OCI-M2 (cell line): ENCODE results near the gene MGAT3.
"Not testable (repeated sequence)": the region's sequence is repeated elsewhere in the genome, so short reads cannot be mapped to it uniquely, and the experiment has no call there.

Source experiments
- DNase-seq: peaks from one replicate; lab custom pipeline; 2025; ENCODE audit not compliant: unreplicated experiment; lab: John Stamatoyannopoulos, UW

The MGAT3 gene

DNA sequence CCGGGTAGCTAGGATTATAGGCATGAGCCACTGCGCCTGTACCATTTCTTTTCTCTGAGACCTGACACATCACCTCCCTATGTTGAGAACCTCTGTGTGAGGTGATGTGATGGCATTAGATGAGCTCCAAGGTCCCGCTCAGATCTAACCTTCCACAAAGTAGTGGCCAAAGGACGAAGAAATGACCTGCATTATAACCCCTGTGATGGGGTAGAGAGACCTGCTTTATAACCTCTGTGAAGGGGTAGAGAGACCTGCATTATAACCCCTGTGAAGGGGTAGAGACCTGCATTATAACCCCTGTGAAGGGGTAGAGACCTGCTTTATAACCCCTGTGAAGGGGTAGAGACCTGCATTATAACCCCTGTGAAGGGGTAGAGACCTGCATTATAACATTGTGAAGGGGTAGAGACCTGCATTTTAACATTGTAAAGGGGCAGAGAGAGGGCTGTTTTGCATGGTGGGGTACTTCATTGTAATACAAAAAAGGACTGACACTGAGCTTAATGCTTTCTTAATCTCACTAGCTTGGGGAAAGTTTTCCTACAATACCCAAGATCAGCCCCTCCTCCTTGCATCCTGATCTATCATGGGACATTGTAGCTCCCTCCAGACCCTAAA, 53.8 kb downstream of the MGAT3 start:
- DNase-seq = no peak

- no peak for DNase-seq
Observed at GRCh38 chr22:39511226-39511625, 54.4 kb downstream of the MGAT3 start.

DNA sequence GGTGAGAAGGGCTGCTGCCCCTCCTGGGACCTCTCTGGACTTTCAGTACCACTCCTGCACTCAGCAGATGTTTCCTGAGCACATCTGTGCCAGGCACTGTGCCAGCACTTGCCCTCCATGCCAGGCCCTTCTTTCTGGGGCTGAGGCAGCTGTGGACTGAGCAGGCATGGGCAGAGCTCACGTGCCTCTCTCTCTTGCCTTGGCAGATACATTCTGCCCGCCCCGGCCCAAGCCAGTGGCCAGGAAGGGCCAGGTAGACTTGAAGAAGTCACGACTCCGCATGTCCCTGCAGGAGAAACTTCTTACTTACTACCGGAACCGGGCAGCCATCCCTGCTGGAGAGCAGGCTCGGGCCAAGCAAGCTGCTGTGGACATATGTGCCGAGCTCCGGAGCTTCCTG, 55.2 kb downstream of the MGAT3 start:
- no peak for DNase-seq

DNA sequence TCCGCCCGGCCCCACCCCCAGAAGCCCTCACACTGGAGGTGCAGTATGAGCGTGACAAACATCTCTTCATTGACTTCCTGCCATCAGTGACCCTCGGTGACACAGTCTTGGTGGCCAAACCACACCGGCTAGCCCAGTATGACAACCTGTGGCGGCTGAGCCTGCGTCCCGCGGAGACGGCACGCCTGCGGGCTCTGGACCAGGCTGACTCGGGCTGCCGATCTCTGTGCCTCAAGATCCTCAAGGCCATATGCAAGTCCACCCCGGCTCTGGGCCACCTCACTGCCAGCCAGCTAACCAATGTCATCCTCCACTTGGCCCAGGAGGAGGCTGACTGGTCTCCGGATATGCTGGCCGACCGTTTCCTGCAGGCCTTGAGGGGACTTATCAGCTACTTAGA, 57.0 kb downstream of the MGAT3 start:
- no peak for DNase-seq

DNA sequence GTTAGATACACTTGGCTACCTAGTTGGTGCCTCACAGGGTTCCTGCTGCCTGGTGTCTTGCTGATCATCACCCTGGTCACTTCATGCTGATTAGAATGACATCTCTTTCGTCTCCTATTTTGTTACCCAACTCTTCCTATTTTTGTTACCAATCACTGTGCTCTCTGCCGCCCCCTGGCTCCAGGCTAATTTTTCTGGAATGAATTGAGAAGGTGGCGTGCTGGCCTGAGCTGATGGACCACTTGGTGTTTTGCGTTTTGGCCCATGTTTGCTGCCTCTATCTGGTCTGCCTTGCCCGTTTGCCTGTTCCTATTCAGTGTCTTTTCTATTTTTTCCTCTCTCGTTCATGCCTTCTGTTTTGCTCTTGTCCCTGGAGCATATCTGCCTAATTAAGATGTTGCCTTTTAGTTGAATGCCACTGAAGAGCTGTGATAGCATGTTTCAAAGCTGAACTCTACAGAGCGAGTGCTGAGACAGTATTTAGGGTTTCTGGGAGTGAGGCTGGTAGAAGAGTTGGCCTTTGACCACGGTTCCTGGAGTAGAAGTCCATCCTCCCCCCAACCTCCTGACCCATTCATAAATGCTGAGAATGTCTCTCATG, 57.7 kb downstream of the MGAT3 start:
- DNase-seq = no peak

- DNase-seq = no peak
Observed at GRCh38 chr22:39515266-39516050, 58.6 kb downstream of the MGAT3 start.

GRCh38 chr22:39517470-39517869, 60.7 kb downstream of the MGAT3 start:
- DNase-seq = no peak

DNA sequence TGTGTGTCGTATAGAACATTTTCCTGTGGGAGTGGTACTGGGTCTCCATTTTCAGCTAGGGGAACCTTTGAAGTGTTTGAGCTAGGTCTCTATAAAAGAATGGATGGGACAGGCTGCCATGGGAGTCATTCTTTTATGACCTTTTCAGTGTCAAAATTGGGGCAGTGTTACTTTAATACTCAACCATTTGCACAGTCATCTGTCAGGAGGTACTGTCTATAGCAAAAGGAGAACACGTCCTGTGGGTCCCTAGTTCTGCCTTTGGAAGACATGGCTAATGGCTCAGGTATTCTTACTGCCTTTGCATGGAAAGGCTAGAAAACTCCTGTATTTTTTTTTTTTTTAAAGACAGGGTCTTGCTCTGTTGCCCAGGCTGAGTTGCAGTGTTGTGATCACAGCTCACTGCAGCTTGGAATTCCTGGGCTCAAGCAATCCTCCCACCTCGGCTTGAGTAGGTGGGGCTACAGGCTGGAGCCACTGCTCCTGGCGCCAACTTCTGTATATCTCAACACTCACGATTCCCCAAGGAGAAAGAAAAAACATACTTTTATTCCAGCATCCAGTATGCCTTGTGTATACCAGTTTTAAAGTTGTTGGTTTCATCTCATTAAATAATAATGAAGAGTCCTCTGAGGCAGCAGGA, 61.5 kb downstream of the MGAT3 start:
- no peak for DNase-seq

DNA sequence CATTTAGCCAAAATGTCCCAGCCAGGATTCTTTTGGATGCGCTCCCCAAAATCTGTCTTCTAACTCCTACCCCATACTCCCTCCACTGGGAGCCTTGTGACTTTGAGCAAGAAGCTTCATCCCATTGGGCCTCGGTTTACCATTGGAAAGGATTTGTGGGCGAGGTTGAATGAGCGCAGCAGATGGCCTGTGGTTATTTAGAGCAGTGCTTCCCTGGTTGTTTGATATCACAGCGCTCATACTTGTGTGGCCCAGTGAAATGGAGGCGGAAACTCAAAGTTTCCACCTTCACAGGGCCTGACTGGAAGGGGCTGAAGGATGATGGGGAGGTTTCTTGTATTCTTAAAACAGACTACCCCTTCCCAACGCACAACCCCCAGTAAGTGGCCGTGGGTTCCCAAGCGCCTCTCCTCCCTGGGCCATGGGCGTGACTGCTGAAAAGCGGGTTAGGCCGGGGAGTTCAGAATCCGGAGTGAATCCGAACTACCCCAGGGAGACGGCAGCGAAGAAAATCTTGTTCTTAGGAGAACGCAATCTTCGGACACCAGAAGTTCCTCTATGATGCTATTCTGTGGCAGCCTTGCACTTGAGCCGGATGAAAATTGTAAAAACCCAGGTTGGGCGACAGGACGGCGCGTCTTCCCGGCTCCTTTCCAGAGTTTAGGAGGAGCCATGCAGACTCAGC, 62.3 kb downstream of the MGAT3 start:
- DNase-seq = no peak

GRCh38 chr22:39519681-39520225, 62.9 kb downstream of the MGAT3 start:
- DNase-seq = peak; percentile 81

DNA sequence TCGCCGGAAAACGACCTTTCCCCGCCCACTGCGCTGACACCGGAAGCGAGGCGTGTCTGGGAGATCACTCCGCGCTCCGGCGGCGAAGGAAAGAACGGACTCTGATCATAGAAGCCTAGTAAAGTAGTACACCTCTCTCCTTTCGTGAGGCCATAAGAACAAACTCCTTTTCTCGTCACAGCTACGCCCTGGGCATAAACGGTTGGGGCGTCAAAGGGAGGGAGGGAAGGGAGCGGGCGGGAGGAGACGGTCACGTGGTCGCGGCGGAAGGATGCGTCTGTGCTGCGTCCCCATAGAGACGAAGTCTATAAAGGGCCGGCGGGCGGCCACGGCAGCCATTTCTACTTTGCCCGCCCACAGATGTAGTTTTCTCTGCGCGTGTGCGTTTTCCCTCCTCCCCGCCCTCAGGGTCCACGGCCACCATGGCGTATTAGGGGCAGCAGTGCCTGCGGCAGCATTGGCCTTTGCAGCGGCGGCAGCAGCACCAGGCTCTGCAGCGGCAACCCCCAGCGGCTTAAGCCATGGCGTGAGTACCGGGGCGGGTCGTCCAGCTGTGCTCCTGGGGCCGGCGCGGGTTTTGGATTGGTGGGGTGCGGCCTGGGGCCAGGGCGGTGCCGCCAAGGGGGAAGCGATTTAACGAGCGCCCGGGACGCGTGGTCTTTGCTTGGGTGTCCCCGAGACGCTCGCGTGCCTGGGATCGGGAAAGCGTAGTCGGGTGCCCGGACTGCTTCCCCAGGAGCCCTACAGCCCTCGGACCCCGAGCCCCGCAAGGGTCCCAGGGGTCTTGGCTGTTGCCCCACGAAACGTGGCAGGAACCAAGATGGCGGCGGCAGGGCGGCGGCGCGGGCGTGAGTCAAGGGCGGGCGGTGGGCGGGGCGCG, 63.7 kb downstream of the MGAT3 start, which contains the start of gene ATF4:
Gene ATF4, plus strand, starts transcription at position 337 of the 880 bp plus-strand sequence. CDS start 884 bp downstream, outside the sequence.
- no peak for DNase-seq

DNA sequence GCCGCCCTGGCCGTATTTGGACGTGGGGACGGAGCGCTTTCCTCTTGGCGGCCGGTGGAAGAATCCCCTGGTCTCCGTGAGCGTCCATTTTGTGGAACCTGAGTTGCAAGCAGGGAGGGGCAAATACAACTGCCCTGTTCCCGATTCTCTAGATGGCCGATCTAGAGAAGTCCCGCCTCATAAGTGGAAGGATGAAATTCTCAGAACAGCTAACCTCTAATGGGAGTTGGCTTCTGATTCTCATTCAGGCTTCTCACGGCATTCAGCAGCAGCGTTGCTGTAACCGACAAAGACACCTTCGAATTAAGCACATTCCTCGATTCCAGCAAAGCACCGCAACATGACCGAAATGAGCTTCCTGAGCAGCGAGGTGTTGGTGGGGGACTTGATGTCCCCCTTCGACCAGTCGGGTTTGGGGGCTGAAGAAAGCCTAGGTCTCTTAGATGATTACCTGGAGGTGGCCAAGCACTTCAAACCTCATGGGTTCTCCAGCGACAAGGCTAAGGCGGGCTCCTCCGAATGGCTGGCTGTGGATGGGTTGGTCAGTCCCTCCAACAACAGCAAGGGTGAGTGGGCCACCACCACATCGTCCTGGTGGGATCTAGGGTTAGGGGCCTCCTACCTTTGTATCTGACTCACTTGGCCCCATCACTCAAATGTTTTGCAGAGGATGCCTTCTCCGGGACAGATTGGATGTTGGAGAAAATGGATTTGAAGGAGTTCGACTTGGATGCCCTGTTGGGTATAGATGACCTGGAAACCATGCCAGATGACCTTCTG, 64.5 kb downstream of the MGAT3 start:
- DNase-seq = not testable (repeated sequence)

DNA sequence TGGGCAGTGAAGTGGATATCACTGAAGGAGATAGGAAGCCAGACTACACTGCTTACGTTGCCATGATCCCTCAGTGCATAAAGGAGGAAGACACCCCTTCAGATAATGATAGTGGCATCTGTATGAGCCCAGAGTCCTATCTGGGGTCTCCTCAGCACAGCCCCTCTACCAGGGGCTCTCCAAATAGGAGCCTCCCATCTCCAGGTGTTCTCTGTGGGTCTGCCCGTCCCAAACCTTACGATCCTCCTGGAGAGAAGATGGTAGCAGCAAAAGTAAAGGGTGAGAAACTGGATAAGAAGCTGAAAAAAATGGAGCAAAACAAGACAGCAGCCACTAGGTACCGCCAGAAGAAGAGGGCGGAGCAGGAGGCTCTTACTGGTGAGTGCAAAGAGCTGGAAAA, 65.3 kb downstream of the MGAT3 start:
- not testable (repeated sequence) for DNase-seq

DNA sequence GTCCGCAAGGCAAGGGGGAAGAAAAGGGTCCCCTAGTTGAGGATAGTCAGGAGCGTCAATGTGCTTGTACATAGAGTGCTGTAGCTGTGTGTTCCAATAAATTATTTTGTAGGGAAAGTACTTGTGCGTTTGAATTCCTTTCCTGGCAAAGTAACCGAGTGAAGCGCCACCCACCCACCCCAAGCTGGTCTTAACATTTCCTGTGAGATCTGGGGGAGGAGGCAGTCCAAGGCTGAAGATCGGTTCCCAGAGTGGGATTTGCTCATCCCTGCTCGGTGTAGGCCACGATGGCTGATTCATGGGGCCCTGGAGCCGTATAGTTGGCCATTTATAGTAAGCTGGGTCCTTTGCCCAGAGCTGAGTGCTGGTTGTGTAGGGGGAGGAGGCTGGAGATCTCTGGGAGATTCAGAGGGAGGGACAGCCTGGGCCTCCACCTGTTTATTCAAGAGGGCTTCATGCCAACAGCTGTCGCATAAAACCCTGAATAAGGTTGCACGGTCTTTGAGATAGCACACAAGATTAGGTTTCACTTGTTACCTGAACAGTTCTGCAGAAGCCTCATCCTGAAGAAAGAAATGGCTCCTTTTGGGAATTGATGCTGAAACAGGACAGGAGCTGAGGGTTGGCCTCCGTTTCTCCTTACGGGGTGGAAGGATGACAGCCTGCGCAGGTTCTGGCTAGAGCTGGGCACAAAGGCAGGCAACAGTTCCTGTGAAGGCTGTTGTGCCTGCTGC, 65.9 kb downstream of the MGAT3 start:
- no peak for DNase-seq

DNA sequence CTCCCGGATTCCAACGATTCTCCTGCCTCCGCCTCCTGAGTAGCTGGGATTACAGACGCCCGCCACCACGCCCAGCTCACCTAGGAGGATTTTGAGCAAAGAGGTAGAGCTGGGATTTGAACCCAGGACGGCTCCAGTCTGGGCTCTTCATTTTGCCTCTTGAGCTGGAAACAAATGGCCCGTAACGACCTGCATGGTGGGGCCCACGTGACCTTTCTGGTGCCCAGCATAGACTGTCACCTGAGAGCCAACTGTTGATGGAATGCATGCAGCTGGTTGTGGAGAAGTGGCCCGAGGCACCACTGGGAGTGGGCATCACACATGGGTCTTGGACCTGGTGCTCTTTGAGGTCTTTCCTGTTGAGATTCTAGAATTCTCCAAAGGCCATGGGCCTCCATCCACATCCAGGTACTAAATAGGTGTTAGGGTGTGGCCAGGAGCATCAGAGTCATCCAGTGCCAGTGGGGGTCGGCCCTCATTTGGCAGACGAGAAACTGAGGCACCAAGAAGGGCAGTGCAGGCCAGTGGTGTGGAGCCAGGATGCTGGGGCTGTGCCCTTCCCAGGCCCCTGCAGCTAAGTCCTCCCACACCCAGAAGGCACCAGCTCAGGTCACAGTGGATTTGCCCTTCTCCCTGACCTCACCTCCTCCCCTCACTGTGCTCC, 67.4 kb downstream of the MGAT3 start:
- DNase-seq = no peak

- no peak for DNase-seq
Observed at GRCh38 chr22:39524753-39525657, 68.2 kb downstream of the MGAT3 start.

GRCh38 chr22:39525658-39525975, 68.8 kb downstream of the MGAT3 start:
- no peak for DNase-seq
